HTR-8/SVneo (cell line): ENCODE results near the gene ACR.
"Not testable (repeated sequence)": the region's sequence is repeated elsewhere in the genome, so short reads cannot be mapped to it uniquely, and the experiment has no call there.

Experiments
- DNase-seq: peaks from one replicate; pipeline ENCODE4 v3.0.0; 2011; ENCODE audit warnings: low spot score, mixed read lengths; ENCODE audit not compliant: insufficient read length
- FAIRE-seq: peaks from 2 replicates; lab custom pipeline; 2011; peaks lifted over from hg19 to GRCh38; lab: Jason Lieb, UNC

Gene ACR

DNA sequence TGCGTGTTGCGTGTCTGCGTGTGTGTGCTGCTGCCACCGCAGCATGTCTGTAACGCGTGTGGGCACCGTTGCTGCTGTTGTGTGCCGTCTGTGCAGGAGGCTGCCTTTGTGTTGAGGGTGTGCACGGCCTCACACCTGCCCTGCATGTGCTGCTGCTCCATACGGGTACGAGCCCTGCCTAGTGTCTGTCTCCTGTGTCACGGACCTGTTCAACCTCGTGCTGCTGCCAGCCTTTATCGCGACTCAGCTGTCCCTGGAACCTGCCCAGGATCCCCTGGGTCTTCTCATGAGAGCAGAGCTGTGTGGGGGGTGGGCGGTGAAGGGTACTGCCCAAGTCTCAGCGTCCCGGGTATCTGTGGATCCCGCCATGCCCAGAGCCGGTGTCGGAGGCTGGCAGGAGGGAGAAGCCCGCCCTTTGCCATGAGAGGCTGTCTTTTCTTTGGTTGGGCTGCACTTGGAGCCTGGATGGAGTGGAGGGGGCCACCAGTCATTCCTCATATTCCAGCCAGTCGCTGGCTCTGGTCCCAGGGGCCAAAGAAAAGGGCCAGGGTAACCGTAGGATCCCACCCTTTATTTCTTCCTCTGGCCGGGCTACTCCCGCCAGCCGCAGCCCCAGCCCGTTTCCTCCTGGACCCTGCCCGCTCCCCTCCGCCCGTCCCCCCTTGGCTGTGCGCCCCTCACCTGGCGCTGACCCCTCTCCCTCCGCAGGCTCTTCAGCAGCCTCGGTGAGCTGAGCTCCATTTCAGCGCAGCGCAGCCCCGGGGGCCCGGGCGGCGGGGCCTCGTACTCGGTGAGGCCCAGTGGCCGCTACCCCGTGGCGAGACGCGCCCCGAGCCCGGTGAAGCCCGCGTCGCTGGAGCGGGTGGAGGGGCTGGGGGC, 7.8 kb upstream of the ACR start:
- FAIRE-seq, result no peak
- no peak for DNase-seq

GRCh38 chr22:50730941-50731661, 6.9 kb upstream of the ACR start:
- no peak for FAIRE-seq
- no peak for DNase-seq

DNA sequence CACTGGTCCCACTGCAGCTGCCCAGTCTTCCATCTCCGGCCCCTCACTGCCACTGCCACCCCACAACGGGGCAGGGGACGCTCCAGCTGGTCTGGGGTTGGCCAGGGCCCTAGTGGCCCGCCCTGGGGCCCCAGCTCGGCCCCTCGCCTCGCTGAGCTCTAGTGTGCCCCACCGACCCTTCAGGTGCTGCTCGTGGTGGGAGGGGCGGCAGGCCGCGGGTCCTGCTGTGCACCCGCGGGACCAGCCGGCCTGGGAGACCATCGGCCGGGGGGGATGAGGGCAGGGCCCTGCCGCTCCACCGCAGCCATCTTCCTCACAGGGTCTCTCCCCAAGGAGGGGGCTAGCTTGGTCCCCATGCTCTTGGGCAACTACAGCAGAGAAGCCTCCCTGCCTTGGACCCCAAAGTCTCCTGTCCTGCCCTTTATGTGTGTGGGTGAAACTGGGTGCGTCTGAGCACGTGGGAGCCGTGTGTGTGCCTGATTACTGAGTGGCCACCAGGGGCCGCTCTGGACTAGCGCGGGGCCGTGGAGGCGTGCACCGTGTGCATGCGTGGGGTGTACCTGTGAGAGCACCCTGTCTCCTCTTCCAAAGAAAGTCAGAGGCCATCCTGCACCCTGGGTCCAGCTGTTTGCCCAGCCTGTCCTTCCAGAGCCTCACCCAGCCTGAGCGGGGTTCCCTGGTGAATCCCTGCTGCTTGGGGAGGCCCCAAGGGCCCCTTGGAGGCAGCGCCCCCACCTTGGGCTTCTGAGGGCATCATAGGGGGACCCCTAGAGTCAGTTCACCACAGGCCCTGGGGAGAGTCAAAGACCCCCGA, 6.0 kb upstream of the ACR start:
- FAIRE-seq, result no peak
- DNase-seq, result peak; percentile 61

GRCh38 chr22:50732681-50733080, 5.3 kb upstream of the ACR start:
- FAIRE-seq, result no peak
- no peak for DNase-seq

DNA sequence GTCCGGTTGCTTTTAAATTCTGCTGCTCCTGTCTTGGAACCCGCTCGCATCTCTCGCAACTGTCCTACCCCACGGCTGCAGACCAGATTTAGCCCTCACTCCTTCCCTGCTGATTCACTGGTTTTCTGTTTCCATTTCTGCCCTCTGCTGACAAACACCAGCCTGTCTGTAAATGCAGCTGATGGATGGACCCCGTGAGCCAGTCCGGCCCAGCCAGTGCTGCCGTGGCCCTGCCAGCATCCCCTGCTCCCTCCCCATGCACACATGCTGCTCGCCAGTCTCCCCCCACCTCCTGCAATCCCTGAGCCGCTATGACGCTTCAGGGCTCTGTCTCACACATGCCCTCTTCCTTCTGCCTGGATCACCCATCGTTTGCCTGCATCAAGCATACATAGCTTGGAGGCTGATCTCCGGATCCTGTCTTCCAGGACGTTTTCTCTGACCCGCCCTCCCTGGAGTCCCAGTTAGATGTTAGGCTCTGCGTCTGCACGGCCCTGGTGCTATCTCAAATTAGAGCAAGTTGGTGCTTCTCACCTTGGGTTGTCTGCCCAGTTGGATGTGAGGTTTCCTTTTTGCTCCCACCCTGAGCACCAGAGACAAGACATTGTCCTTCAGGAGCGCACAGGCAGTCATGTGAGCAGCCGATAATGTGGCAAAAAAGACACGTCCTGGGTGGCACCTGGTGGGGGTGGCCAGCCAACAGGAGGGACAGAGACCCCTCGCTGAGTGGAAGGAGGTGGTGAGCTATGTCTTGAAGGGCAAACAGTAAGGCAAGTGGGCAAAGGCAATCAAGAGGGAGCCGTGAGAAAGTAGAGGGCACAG, 4.3 kb upstream of the ACR start:
- no peak for DNase-seq
- FAIRE-seq, result peak; percentile 26

DNA sequence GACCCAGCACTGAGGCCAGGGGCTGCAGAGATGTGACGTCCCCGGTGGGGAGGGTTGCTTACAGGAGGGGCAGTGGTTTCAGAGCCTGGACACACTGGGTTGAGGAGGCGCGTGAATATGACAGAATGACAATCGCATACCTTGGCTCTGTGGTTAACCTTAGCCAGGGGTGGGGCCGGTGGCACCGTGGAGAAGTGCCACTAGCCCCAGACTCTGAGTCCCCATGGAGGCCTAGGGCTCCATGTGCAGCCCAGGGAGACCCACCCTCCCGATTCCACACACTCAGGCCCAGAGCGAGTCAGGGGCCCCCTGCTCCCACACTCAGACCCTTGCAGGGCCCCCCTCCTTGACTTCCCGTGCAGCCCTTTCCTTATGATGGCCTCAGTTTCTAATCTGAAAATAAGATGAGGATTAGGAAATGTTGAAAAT, 3.6 kb upstream of the ACR start:
- FAIRE-seq (no peak), DNase-seq (no peak)

DNA sequence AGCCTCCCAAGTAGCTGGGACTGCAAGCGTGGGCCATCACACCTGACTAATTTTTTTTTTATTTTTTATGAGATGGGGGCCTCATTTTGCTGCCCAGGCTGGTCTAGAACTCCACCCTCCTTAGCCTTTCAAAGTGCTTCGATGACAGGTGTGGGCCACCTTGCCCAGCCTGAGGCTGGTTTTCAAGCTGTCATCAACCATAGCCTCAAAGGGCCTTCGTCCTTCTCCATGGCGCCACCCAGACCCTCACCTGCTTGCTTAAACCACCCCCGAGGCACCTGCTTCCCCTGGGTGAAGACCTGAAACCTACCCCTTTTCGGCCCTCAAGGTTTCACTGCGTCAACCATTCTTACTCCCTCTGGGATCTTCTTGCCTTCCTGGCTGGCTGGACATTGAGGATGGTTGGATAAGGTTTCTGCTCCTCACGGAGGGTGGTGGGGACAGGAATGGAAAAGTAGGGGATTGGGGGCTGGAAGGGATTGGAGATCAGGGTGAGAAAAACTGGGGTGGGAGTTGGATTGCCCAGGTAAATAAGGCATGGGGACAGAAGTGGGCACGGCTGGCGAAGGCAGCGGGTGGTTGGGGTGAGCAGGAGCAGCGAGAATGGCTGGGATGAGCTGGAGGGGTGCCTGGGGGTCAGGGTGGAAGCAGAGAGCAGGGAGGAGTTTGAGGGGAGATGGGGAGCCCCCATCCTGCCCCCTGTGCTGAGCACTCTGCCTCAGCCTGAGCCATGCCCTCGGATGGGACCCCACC, 2.8 kb upstream of the ACR start:
- no peak for DNase-seq
- FAIRE-seq, result no peak

DNA sequence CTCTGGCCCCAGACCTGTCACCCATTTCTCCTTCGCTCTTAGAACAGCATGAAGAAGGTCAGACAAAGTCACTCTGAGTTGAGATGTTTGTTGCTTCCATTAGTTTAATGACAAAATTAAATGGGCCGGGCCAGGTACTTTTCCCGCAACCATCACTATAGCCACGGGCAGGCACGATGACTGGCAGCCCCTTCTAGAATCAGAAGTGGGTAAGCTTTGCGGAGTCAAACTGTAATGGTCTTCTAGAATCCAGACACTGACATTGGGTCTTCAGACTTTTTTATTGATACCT, 2.3 kb upstream of the ACR start:
- no peak for FAIRE-seq
- no peak for DNase-seq

DNA sequence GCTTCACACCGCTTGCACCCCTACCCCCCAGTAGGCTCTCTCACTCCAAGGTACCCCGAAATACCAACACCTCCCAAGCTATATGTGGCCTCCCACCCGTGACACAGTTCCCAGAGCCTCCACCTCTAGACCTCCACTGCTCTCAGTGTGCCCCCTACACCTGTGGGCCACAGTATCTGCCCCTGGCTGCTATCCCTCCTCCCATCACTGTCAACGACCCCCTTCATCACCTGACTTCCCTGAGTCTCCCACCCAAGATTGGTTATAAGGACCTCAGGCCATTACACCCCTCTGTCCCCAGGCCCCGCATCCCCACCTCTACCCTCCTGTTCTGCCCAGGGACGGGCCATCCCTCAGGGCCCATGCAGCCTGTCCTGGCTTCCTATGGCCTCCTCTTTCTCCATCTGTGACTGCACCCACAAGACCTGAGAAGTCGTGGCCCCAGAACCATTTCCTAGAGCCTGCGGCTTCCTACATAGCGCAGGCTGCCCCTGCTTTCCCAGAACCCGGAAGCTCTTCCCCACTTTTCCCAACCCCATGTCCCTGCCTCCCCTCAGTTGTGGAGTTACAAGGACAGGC, 734 bp downstream of the ACR start:
- FAIRE-seq (no peak), DNase-seq (no peak)

DNA sequence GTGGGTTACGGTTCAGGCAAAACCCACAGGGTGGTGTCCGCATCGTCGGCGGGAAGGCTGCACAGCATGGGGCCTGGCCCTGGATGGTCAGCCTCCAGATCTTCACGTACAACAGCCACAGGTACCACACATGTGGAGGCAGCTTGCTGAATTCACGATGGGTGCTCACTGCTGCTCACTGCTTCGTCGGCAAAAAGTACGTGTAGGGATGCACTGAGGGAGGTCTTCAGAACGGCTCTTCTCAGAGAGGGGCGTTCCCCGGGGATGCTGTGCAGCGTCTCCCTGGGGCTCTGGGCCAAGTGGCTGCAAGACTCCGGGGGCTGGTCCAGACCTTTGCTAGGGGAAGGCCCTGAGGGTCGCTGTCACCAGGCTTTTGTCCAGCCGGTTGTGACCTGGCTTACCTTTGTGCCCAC, 1.3 kb downstream of the ACR start:
- FAIRE-seq (no peak), DNase-seq (no peak)

- FAIRE-seq, result no peak
- no peak for DNase-seq
Observed at GRCh38 chr22:50739894-50740293, 1.9 kb downstream of the ACR start.

GRCh38 chr22:50740714-50741113, 2.7 kb downstream of the ACR start:
- DNase-seq, result not testable (repeated sequence)
- peak; percentile 62 for FAIRE-seq

GRCh38 chr22:50744424-50744823, 6.4 kb downstream of the ACR start:
- FAIRE-seq, result not testable (repeated sequence)

DNA sequence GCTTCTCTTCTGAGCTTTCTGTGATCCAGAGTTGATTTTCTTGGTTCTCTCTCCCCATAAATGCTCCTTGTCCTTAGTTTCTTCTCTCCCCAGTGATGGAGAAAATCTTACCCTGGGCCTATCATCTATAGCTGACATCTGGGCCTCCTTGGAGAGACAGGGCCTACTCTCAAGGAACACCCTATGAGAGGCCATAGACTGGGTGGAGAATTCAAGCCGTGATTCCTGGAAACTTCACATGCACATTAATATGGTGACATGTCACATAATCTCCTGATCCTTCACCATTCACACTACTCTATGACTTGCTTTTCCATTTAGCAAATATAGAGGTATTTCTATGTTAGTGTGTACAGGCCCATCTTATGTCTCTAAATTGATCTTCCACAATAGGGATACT, 9.5 kb downstream of the ACR start:
- not testable (repeated sequence) for DNase-seq
- FAIRE-seq, result peak; percentile 65

More at GRCh38 chr22:50744424-50744823, 6.4 kb downstream of the ACR start:
- DNase-seq, result not testable (repeated sequence)

GRCh38 chr22:50748630-50749029, 10.6 kb downstream of the ACR start:
- DNase-seq, FAIRE-seq: not testable (repeated sequence)

DNA sequence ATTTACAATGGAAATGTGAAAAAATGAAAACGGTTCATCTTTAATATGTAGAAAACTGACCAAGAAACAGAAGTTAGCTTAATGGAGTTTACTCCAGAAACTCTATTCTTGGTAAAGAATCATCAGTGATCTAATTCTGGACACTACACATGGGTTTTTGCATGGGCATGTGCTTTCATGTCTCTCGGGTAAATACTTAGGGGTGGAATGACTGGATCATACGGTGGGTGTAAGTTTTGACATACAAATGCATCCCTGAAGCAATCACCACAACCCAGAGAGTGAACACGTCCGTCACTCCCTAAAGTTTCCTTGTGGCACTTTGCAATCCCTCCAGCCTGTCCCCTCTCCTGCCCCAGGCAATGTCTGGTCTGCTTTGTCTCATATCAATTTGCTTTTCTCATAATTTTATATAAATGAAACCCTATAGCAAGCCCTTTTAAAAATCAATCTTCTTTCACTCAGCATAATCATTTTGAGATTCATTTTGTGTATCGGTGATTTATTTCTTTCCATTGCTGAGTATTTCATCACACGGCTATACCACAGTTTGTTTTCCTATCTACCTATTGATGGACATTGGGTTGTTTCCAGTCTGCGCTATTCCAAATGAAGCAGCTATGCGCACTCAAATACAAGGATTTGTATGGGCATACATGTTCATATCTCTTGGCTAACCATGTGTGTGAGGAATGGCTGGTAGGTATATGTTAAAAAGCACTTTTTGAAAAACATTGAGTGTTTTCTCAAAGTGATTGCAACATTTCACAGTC, 11.5 kb downstream of the ACR start:
- DNase-seq, FAIRE-seq: not testable (repeated sequence)

DNA sequence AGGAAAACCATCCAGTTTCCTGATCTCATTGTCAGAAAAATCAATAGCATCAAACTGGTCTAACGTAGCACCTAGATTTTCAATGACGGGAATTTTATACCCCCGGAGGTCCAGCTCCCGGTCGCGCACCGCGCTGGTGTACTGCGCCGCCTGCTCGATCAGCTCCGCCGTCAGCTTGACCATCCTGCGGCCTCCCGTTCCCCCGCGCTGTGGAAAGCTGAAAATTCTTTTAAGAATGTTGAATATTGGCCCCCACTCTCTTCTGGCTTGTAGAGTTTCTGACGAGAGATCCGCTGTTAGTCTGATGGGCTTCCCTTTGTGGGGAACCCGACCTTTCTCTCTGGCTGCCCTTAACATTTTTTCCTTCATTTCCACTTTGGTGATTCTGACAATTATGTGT, 17.2 kb downstream of the ACR start:
- DNase-seq, FAIRE-seq: not testable (repeated sequence)

GRCh38 chr22:50756406-50756805, 18.4 kb downstream of the ACR start:
- DNase-seq, FAIRE-seq: not testable (repeated sequence)
